ENCODE results near the gene RALGAPA2. TPM values are rescaled to one million over a fixed set of nuclear protein-coding genes. Genes with fewer than 3 reads are reported as not detected.
"Not testable (repeated sequence)": the region's sequence is repeated elsewhere in the genome, so short reads cannot be mapped to it uniquely, and the experiment has no call there.

Gene RALGAPA2
- total RNA-seq, 2 experiments from 2014 or later = 11.7 to 16.0 TPM

GRCh38 chr20:20543348-20543747 lies 169.1 kb downstream of the RALGAPA2 start:
- CTCF ChIA-PET, H3K27me3 Mint-ChIP-seq: not testable (repeated sequence)

GRCh38 chr20:20536240-20536933 lies 176.1 kb downstream of the RALGAPA2 start:
- DNase-seq (no peak), ATAC-seq (no peak)
- CTCF ChIA-PET = no interaction called here
- H3K9me3 Mint-ChIP-seq (ENCODE audit: low read depth) = no peaks in the 10 kb centered on the region
- no peak overlapping the region for H3K4me3 Mint-ChIP-seq
- H3K4me1 Mint-ChIP-seq = no peaks in the 10 kb centered on the region
- no peak overlapping the region for H3K27ac Mint-ChIP-seq
- no peaks in the 10 kb centered on the region for H3K27me3 Mint-ChIP-seq
- no peaks in the 10 kb centered on the region for H3K36me3 Mint-ChIP-seq

More at GRCh38 chr20:20543348-20543747, 169.1 kb downstream of the RALGAPA2 start:
- H3K27ac Mint-ChIP-seq; H3K9me3 Mint-ChIP-seq (ENCODE audit: low read depth); H3K4me3 Mint-ChIP-seq; DNase-seq; ATAC-seq; H3K36me3 Mint-ChIP-seq: not testable (repeated sequence)
- H3K4me1 Mint-ChIP-seq = peaks cover 11% of the 10 kb centered on the region

- H3K36me3 Mint-ChIP-seq = no peaks in the 10 kb centered on the region
- H3K27ac Mint-ChIP-seq = no peak overlapping the region
- DNase-seq = no peak
- no peak overlapping the region for H3K4me3 Mint-ChIP-seq
- no peak for ATAC-seq
- H3K27me3 Mint-ChIP-seq = no peaks in the 10 kb centered on the region
- H3K4me1 Mint-ChIP-seq = no peaks in the 10 kb centered on the region
- H3K9me3 Mint-ChIP-seq (ENCODE audit: low read depth) = no peaks in the 10 kb centered on the region
- CTCF ChIA-PET = no interaction called here
Measured at GRCh38 chr20:20535051-20535450, 177.4 kb downstream of the RALGAPA2 start.

GRCh38 chr20:20531283-20531682 lies 181.2 kb downstream of the RALGAPA2 start:
- Mint-ChIP-seq H3K4me1 (no peaks in the 10 kb centered on the region), H3K27ac (no peak overlapping the region), H3K9me3 (ENCODE audit: low read depth) (no peaks in the 10 kb centered on the region), H3K27me3 (no peaks in the 10 kb centered on the region), H3K4me3 (no peak overlapping the region), H3K36me3 (no peaks in the 10 kb centered on the region)
- DNase-seq (no peak), ATAC-seq (no peak)
- CTCF ChIA-PET = no interaction called here

GRCh38 chr20:20530428-20531151 lies 181.9 kb downstream of the RALGAPA2 start:
- H3K4me3 Mint-ChIP-seq = no peak overlapping the region
- CTCF ChIA-PET = no interaction called here
- no peaks in the 10 kb centered on the region for H3K36me3 Mint-ChIP-seq
- H3K9me3 Mint-ChIP-seq (ENCODE audit: low read depth) = no peaks in the 10 kb centered on the region
- no peaks in the 10 kb centered on the region for H3K4me1 Mint-ChIP-seq
- H3K27ac Mint-ChIP-seq = no peak overlapping the region
- DNase-seq (no peak), ATAC-seq (no peak)
- H3K27me3 Mint-ChIP-seq = no peaks in the 10 kb centered on the region

GRCh38 chr20:20529597-20529996 lies 182.8 kb downstream of the RALGAPA2 start:
- Mint-ChIP-seq H3K27ac (no peak overlapping the region), H3K36me3 (no peaks in the 10 kb centered on the region), H3K4me3 (no peak overlapping the region), H3K27me3 (no peaks in the 10 kb centered on the region), H3K9me3 (ENCODE audit: low read depth) (no peaks in the 10 kb centered on the region), H3K4me1 (no peaks in the 10 kb centered on the region)
- ATAC-seq = no peak
- no peak for DNase-seq
- CTCF ChIA-PET = no interaction called here

GRCh38 chr20:20528861-20529260 lies 183.6 kb downstream of the RALGAPA2 start:
- no peak for ATAC-seq
- Mint-ChIP-seq H3K27ac (no peak overlapping the region), H3K36me3 (no peaks in the 10 kb centered on the region), H3K4me1 (no peaks in the 10 kb centered on the region), H3K27me3 (no peaks in the 10 kb centered on the region), H3K4me3 (no peak overlapping the region), H3K9me3 (ENCODE audit: low read depth) (no peaks in the 10 kb centered on the region)
- CTCF ChIA-PET = no interaction called here
- no peak for DNase-seq

- CTCF ChIA-PET = no interaction called here
- Mint-ChIP-seq H3K27me3 (no peaks in the 10 kb centered on the region), H3K4me3 (no peak overlapping the region), H3K9me3 (ENCODE audit: low read depth) (no peaks in the 10 kb centered on the region), H3K27ac (no peak overlapping the region), H3K4me1 (no peaks in the 10 kb centered on the region), H3K36me3 (no peaks in the 10 kb centered on the region)
- DNase-seq = no peak
- ATAC-seq = no peak
Measured at GRCh38 chr20:20527661-20528060, 184.8 kb downstream of the RALGAPA2 start.

- DNase-seq (no peak), ATAC-seq (no peak)
- no peaks in the 10 kb centered on the region for H3K9me3 Mint-ChIP-seq (ENCODE audit: low read depth)
- no peaks in the 10 kb centered on the region for H3K27me3 Mint-ChIP-seq
- no peak overlapping the region for H3K27ac Mint-ChIP-seq
- no peak overlapping the region for H3K4me3 Mint-ChIP-seq
- H3K4me1 Mint-ChIP-seq = no peaks in the 10 kb centered on the region
- H3K36me3 Mint-ChIP-seq = peaks cover under 1% of the 10 kb centered on the region
- CTCF ChIA-PET = no interaction called here
Measured at GRCh38 chr20:20525756-20526155, 186.7 kb downstream of the RALGAPA2 start.

- Mint-ChIP-seq H3K9me3 (ENCODE audit: low read depth) (no peaks in the 10 kb centered on the region), H3K4me1 (no peaks in the 10 kb centered on the region), H3K27me3 (no peaks in the 10 kb centered on the region), H3K4me3 (no peak overlapping the region), H3K36me3 (peaks cover 5% of the 10 kb centered on the region), H3K27ac (no peak overlapping the region)
- CTCF ChIA-PET = no interaction called here
- ATAC-seq (no peak), DNase-seq (no peak)
Measured at GRCh38 chr20:20525214-20525613, 187.2 kb downstream of the RALGAPA2 start.

- DNase-seq = no peak
- H3K27ac Mint-ChIP-seq = no peak overlapping the region
- H3K36me3 Mint-ChIP-seq = peaks cover 8% of the 10 kb centered on the region
- no peak overlapping the region for H3K4me3 Mint-ChIP-seq
- CTCF ChIA-PET = no interaction called here
- no peak for ATAC-seq
- no peaks in the 10 kb centered on the region for H3K4me1 Mint-ChIP-seq
- H3K27me3 Mint-ChIP-seq = no peaks in the 10 kb centered on the region
- no peaks in the 10 kb centered on the region for H3K9me3 Mint-ChIP-seq (ENCODE audit: low read depth)
Measured at GRCh38 chr20:20524756-20525155, 187.7 kb downstream of the RALGAPA2 start.

- H3K4me3 Mint-ChIP-seq = no peak overlapping the region
- ATAC-seq (no peak), DNase-seq (no peak)
- CTCF ChIA-PET = no interaction called here
- H3K4me1 Mint-ChIP-seq = no peaks in the 10 kb centered on the region
- no peaks in the 10 kb centered on the region for H3K9me3 Mint-ChIP-seq (ENCODE audit: low read depth)
- no peak overlapping the region for H3K27ac Mint-ChIP-seq
- H3K36me3 Mint-ChIP-seq = peaks cover 13% of the 10 kb centered on the region
- H3K27me3 Mint-ChIP-seq = no peaks in the 10 kb centered on the region
Measured at GRCh38 chr20:20521736-20522135, 190.7 kb downstream of the RALGAPA2 start.

GRCh38 chr20:20520776-20521175 lies 191.7 kb downstream of the RALGAPA2 start:
- H3K27me3 Mint-ChIP-seq = no peaks in the 10 kb centered on the region
- no peak for ATAC-seq
- no peak overlapping the region for H3K4me3 Mint-ChIP-seq
- no peaks in the 10 kb centered on the region for H3K9me3 Mint-ChIP-seq (ENCODE audit: low read depth)
- no peaks in the 10 kb centered on the region for H3K4me1 Mint-ChIP-seq
- no peak overlapping the region for H3K27ac Mint-ChIP-seq
- no peak for DNase-seq
- CTCF ChIA-PET = interaction anchor here (0.8 kb wide), 1 partner anchor 189 kb away, joined by 3 read pairs; no protein-coding TSS in a partner anchor
- H3K36me3 Mint-ChIP-seq = peaks cover 13% of the 10 kb centered on the region

- H3K27ac Mint-ChIP-seq = no peak overlapping the region
- DNase-seq (no peak), ATAC-seq (no peak)
- CTCF ChIA-PET = no interaction called here
- peaks cover 16% of the 10 kb centered on the region for H3K36me3 Mint-ChIP-seq
- H3K27me3 Mint-ChIP-seq = no peaks in the 10 kb centered on the region
- H3K4me1 Mint-ChIP-seq = no peaks in the 10 kb centered on the region
- H3K9me3 Mint-ChIP-seq (ENCODE audit: low read depth) = no peaks in the 10 kb centered on the region
- no peak overlapping the region for H3K4me3 Mint-ChIP-seq
Measured at GRCh38 chr20:20519269-20519668, 193.2 kb downstream of the RALGAPA2 start.
